GM13977 (cell line): ENCODE data around the gene ROR1.

ENCODE experiments used
- DNase-seq: peaks from one replicate; pipeline ENCODE4 v3.0.0; 2012; ENCODE audit warnings: low spot score
- CTCF ChIP-seq: IDR thresholded peaks from 2 replicates; pipeline ENCODE4 v1.5.1; 2012; ENCODE audit warnings: mild to moderate bottlenecking, control low read depth; ENCODE audit not compliant: insufficient read depth; ENCODE audit errors: extremely low read depth, missing control alignments
- in situ Hi-C: fragments of 300-500 bp; cut with MboI; formaldehyde crosslinking; loops from one replicate; pipeline ENCODE4 v1.12.0; 2022; ENCODE audit warnings: low sequenced_read_pairs, low pct_unique_long_range_greater_than_20kb, mixed read lengths, inconsistent platforms; ENCODE audit not compliant: unreplicated experiment

The ROR1 gene

GRCh38 chr1:63845346-63845745, 71.5 kb downstream of the ROR1 start:
- no peak for TF ChIP-seq CTCF
- in situ Hi-C loops = no loop called here
- no peak for DNase-seq

- TF ChIP-seq CTCF = no peak
- no peak for DNase-seq
- in situ Hi-C loops = no loop called here
Measured at GRCh38 chr1:63847308-63847910, 73.6 kb downstream of the ROR1 start.

- no peak for DNase-seq
- TF ChIP-seq CTCF = no peak
- in situ Hi-C loops = no loop called here
Measured at GRCh38 chr1:63848733-63849132, 74.9 kb downstream of the ROR1 start.

- in situ Hi-C loops = no loop called here
- no peak for DNase-seq
- no peak for TF ChIP-seq CTCF
Measured at GRCh38 chr1:63849149-63849548, 75.3 kb downstream of the ROR1 start.

GRCh38 chr1:63854091-63854490, 80.3 kb downstream of the ROR1 start:
- no peak for TF ChIP-seq CTCF
- DNase-seq = no peak
- in situ Hi-C loops = no loop called here

- TF ChIP-seq CTCF = no peak
- in situ Hi-C loops = no loop called here
- no peak for DNase-seq
Measured at GRCh38 chr1:63855942-63856341, 82.1 kb downstream of the ROR1 start.

GRCh38 chr1:63856924-63857323, 83.1 kb downstream of the ROR1 start:
- no peak for DNase-seq
- in situ Hi-C loops = no loop called here
- no peak for TF ChIP-seq CTCF
